ENCODE data around the gene ABHD1.

GRCh38 chr2:27087823-27088410 lies 35.7 kb upstream of the ABHD1 start:
- TF ChIP-seq CTCF (IDR thresholded peaks at IDR 0.05) (no peak), POLR2A (IDR thresholded peaks at IDR 0.05) (no peak)
